ENCODE data around the gene MBL2.

MBL2 gene

GRCh38 chr10:52771534-52772445, 794 bp downstream of the MBL2 start:
- no peaks in the 10 kb centered on the region for H3K27me3 ChIP-seq (ENCODE audit: control insufficient read depth, insufficient read depth, low read length)
- no CpG with 5 or more reads among the region's 8 CpGs for whole genome bisulfite sequencing (ENCODE audit: insufficient coverage, insufficient read length)
- no peaks in the 10 kb centered on the region for H3K4me1 ChIP-seq (ENCODE audit: control insufficient read depth, insufficient read depth, low read length)
- H3K9me3 ChIP-seq (ENCODE audit: control insufficient read depth, insufficient read depth, low read length) = no peaks in the 10 kb centered on the region
- no peak for DNase-seq (ENCODE audit: low read depth, low spot score)
- no peak overlapping the region for H3K27ac ChIP-seq (ENCODE audit: low read length)
- H3K36me3 ChIP-seq (ENCODE audit: control insufficient read depth, insufficient read depth, low read length) = no peaks in the 10 kb centered on the region
- no peak overlapping the region for H3K4me3 ChIP-seq (ENCODE audit: low read length)

GRCh38 chr10:52770904-52771303, 1.7 kb downstream of the MBL2 start:
- H3K27ac ChIP-seq (ENCODE audit: low read length) = no peak overlapping the region
- WGBS (ENCODE audit: insufficient coverage, insufficient read length) = no CpG with 5 or more reads among the region's 2 CpGs
- DNase-seq (ENCODE audit: low read depth, low spot score) = no peak
- no peaks in the 10 kb centered on the region for H3K36me3 ChIP-seq (ENCODE audit: control insufficient read depth, insufficient read depth, low read length)
- no peak overlapping the region for H3K4me3 ChIP-seq (ENCODE audit: low read length)
- H3K4me1 ChIP-seq (ENCODE audit: control insufficient read depth, insufficient read depth, low read length) = no peaks in the 10 kb centered on the region
- H3K27me3 ChIP-seq (ENCODE audit: control insufficient read depth, insufficient read depth, low read length) = no peaks in the 10 kb centered on the region
- H3K9me3 ChIP-seq (ENCODE audit: control insufficient read depth, insufficient read depth, low read length) = no peaks in the 10 kb centered on the region

GRCh38 chr10:52769966-52770365, 2.6 kb downstream of the MBL2 start:
- no CpG with 5 or more reads among the region's 2 CpGs for WGBS (ENCODE audit: insufficient coverage, insufficient read length)
- H3K27ac ChIP-seq (ENCODE audit: low read length) = no peak overlapping the region
- H3K4me1 ChIP-seq (ENCODE audit: control insufficient read depth, insufficient read depth, low read length) = no peaks in the 10 kb centered on the region
- no peaks in the 10 kb centered on the region for H3K27me3 ChIP-seq (ENCODE audit: control insufficient read depth, insufficient read depth, low read length)
- H3K4me3 ChIP-seq (ENCODE audit: low read length) = no peak overlapping the region
- no peaks in the 10 kb centered on the region for H3K36me3 ChIP-seq (ENCODE audit: control insufficient read depth, insufficient read depth, low read length)
- H3K9me3 ChIP-seq (ENCODE audit: control insufficient read depth, insufficient read depth, low read length) = no peaks in the 10 kb centered on the region
- DNase-seq (ENCODE audit: low read depth, low spot score) = no peak

- Histone ChIP-seq H3K9me3 (ENCODE audit: control insufficient read depth, insufficient read depth, low read length) (no peaks in the 10 kb centered on the region), H3K27ac (ENCODE audit: low read length) (no peak overlapping the region), H3K36me3 (ENCODE audit: control insufficient read depth, insufficient read depth, low read length) (no peaks in the 10 kb centered on the region), H3K27me3 (ENCODE audit: control insufficient read depth, insufficient read depth, low read length) (no peaks in the 10 kb centered on the region), H3K4me1 (ENCODE audit: control insufficient read depth, insufficient read depth, low read length) (no peaks in the 10 kb centered on the region), H3K4me3 (ENCODE audit: low read length) (no peak overlapping the region)
- no peak for DNase-seq (ENCODE audit: low read depth, low spot score)
- no CpG with 5 or more reads among the region's 3 CpGs for WGBS (ENCODE audit: insufficient coverage, insufficient read length)
Measured at GRCh38 chr10:52768001-52768532, 4.5 kb downstream of the MBL2 start.

- H3K36me3 ChIP-seq (ENCODE audit: control insufficient read depth, insufficient read depth, low read length) = no peaks in the 10 kb centered on the region
- H3K27ac ChIP-seq (ENCODE audit: low read length) = no peak overlapping the region
- no peaks in the 10 kb centered on the region for H3K27me3 ChIP-seq (ENCODE audit: control insufficient read depth, insufficient read depth, low read length)
- H3K9me3 ChIP-seq (ENCODE audit: control insufficient read depth, insufficient read depth, low read length) = no peaks in the 10 kb centered on the region
- no peak for DNase-seq (ENCODE audit: low read depth, low spot score)
- no peak overlapping the region for H3K4me3 ChIP-seq (ENCODE audit: low read length)
- no CpG with 5 or more reads among the region's 5 CpGs for WGBS (ENCODE audit: insufficient coverage, insufficient read length)
- H3K4me1 ChIP-seq (ENCODE audit: control insufficient read depth, insufficient read depth, low read length) = no peaks in the 10 kb centered on the region
Measured at GRCh38 chr10:52762088-52762487, 10.5 kb downstream of the MBL2 start.

GRCh38 chr10:52759154-52759553, 13.4 kb downstream of the MBL2 start:
- no peak overlapping the region for H3K4me3 ChIP-seq (ENCODE audit: low read length)
- DNase-seq (ENCODE audit: low read depth, low spot score) = no peak
- H3K9me3 ChIP-seq (ENCODE audit: control insufficient read depth, insufficient read depth, low read length) = no peaks in the 10 kb centered on the region
- H3K27ac ChIP-seq (ENCODE audit: low read length) = no peak overlapping the region
- no peaks in the 10 kb centered on the region for H3K27me3 ChIP-seq (ENCODE audit: control insufficient read depth, insufficient read depth, low read length)
- no peaks in the 10 kb centered on the region for H3K36me3 ChIP-seq (ENCODE audit: control insufficient read depth, insufficient read depth, low read length)
- H3K4me1 ChIP-seq (ENCODE audit: control insufficient read depth, insufficient read depth, low read length) = no peaks in the 10 kb centered on the region
- WGBS (ENCODE audit: insufficient coverage, insufficient read length) = no CpG with 5 or more reads among the region's 3 CpGs

GRCh38 chr10:52758406-52758805, 14.2 kb downstream of the MBL2 start:
- Histone ChIP-seq H3K9me3 (ENCODE audit: control insufficient read depth, insufficient read depth, low read length) (no peaks in the 10 kb centered on the region), H3K27me3 (ENCODE audit: control insufficient read depth, insufficient read depth, low read length) (no peaks in the 10 kb centered on the region), H3K27ac (ENCODE audit: low read length) (no peak overlapping the region), H3K36me3 (ENCODE audit: control insufficient read depth, insufficient read depth, low read length) (no peaks in the 10 kb centered on the region), H3K4me3 (ENCODE audit: low read length) (no peak overlapping the region), H3K4me1 (ENCODE audit: control insufficient read depth, insufficient read depth, low read length) (no peaks in the 10 kb centered on the region)
- no CpG with 5 or more reads among the region's 2 CpGs for WGBS (ENCODE audit: insufficient coverage, insufficient read length)
- no peak for DNase-seq (ENCODE audit: low read depth, low spot score)

- H3K4me1 ChIP-seq (ENCODE audit: control insufficient read depth, insufficient read depth, low read length) = no peaks in the 10 kb centered on the region
- H3K36me3 ChIP-seq (ENCODE audit: control insufficient read depth, insufficient read depth, low read length) = no peaks in the 10 kb centered on the region
- no peak overlapping the region for H3K27ac ChIP-seq (ENCODE audit: low read length)
- no peaks in the 10 kb centered on the region for H3K27me3 ChIP-seq (ENCODE audit: control insufficient read depth, insufficient read depth, low read length)
- no CpG with 5 or more reads among the region's 6 CpGs for WGBS (ENCODE audit: insufficient coverage, insufficient read length)
- no peak overlapping the region for H3K4me3 ChIP-seq (ENCODE audit: low read length)
- no peak for DNase-seq (ENCODE audit: low read depth, low spot score)
- H3K9me3 ChIP-seq (ENCODE audit: control insufficient read depth, insufficient read depth, low read length) = no peaks in the 10 kb centered on the region
Measured at GRCh38 chr10:52757773-52758172, 14.8 kb downstream of the MBL2 start.

- Histone ChIP-seq H3K27ac (ENCODE audit: low read length) (no peak overlapping the region), H3K4me1 (ENCODE audit: control insufficient read depth, insufficient read depth, low read length) (no peaks in the 10 kb centered on the region), H3K4me3 (ENCODE audit: low read length) (no peak overlapping the region), H3K36me3 (ENCODE audit: control insufficient read depth, insufficient read depth, low read length) (no peaks in the 10 kb centered on the region), H3K27me3 (ENCODE audit: control insufficient read depth, insufficient read depth, low read length) (no peaks in the 10 kb centered on the region), H3K9me3 (ENCODE audit: control insufficient read depth, insufficient read depth, low read length) (no peaks in the 10 kb centered on the region)
- WGBS (ENCODE audit: insufficient coverage, insufficient read length) = no CpG with 5 or more reads among the region's 4 CpGs
- DNase-seq (ENCODE audit: low read depth, low spot score) = no peak
Measured at GRCh38 chr10:52756966-52757365, 15.6 kb downstream of the MBL2 start.

- no peaks in the 10 kb centered on the region for H3K36me3 ChIP-seq (ENCODE audit: control insufficient read depth, insufficient read depth, low read length)
- no peaks in the 10 kb centered on the region for H3K4me1 ChIP-seq (ENCODE audit: control insufficient read depth, insufficient read depth, low read length)
- DNase-seq (ENCODE audit: low read depth, low spot score) = no peak
- H3K4me3 ChIP-seq (ENCODE audit: low read length) = no peak overlapping the region
- H3K9me3 ChIP-seq (ENCODE audit: control insufficient read depth, insufficient read depth, low read length) = no peaks in the 10 kb centered on the region
- no peaks in the 10 kb centered on the region for H3K27me3 ChIP-seq (ENCODE audit: control insufficient read depth, insufficient read depth, low read length)
- no peak overlapping the region for H3K27ac ChIP-seq (ENCODE audit: low read length)
- no CpG with 5 or more reads among the region's 4 CpGs for WGBS (ENCODE audit: insufficient coverage, insufficient read length)
Measured at GRCh38 chr10:52756295-52756694, 16.3 kb downstream of the MBL2 start.

Measured in iPS DF 6.9 (cell line).